HepG2 (cell line): ENCODE measurements around the gene EIF3L. TPM values are rescaled to one million over a fixed set of nuclear protein-coding genes. Genes with fewer than 3 reads are reported as not detected.
A peak's percentile ranks its signal among the peaks of the same experiment; 100 is the strongest.

Experiments used
- ATAC-seq: fragments of 200-7000 bp; cut with Tn5 transposase; 3 replicates; pipeline ENCODE4 v1.9.1; 2020; ENCODE audit warnings: mild to moderate bottlenecking, moderate library complexity
- BruUV-seq: library from RNA; stranded (reverse); fragments of 400-500 nt; replicated peaks from 2 replicates; lab custom pipeline; 2021; lab: Mats Ljungman, UMichigan
- CTCF ChIA-PET: fragments of 300-600 bp; formaldehyde crosslinking; extraction: SDS; loops from one replicate; lab custom pipeline; 2021; ENCODE audit warnings: low total read pairs, inconsistent platforms, low intra/inter-chr PET ratio; lab: Yijun Ruan, JAX
- POLR2A ChIA-PET: fragments of 350-600 bp; sonication (Branson Sonifier 250); formaldehyde crosslinking; loops from one replicate; lab custom pipeline; 2020; ENCODE audit warnings: antibody characterized with exemption, inconsistent platforms; lab: Yijun Ruan, JAX
- DNase-seq: peaks from one replicate; pipeline ENCODE4 v3.0.0-alpha.2; 2015; ENCODE audit warnings: low spot score
- FAIRE-seq: peaks from 3 replicates; lab custom pipeline; 2011; peaks lifted over from hg19 to GRCh38; lab: Jason Lieb, UNC
- H2AFZ ChIP-seq: one replicate; pipeline ENCODE4 v1.6.1; 2011; ENCODE audit warnings: low read length, inconsistent platforms
- H3K27ac ChIP-seq: fragments of 300-600 bp; 3 replicates; pipeline ENCODE4 v1.8.0; 2011; ENCODE audit warnings: mixed run types, mild to moderate bottlenecking, mixed read lengths, low read length, inconsistent platforms; ENCODE audit not compliant: insufficient read depth; ENCODE audit errors: extremely low read length
- H3K27me3 ChIP-seq, 2 experiments: fragments of 200-600 bp in 1 of 2; 2 replicates in 1 of 2; 3 replicates in 1 of 2; pipeline versions ENCODE4 v1.6.0 to v1.8.0; 2011; ENCODE audit warnings: low read length in 2 of 2, mild to moderate bottlenecking in 2 of 2, moderate library complexity in 2 of 2, inconsistent platforms in 1 of 2; ENCODE audit not compliant: insufficient read depth in 2 of 2, control insufficient read depth in 1 of 2
- H3K36me3 ChIP-seq, 2 experiments: fragments of 200-600 bp in 1 of 2; replicated peaks in 1 of 2; 2 replicates in 1 of 2; 3 replicates in 1 of 2; pipeline versions ENCODE4 v1.5.1 to v1.8.0; 2011; ENCODE audit warnings: low read length in 2 of 2, inconsistent platforms in 1 of 2; ENCODE audit not compliant: insufficient read depth in 2 of 2, control insufficient read depth in 1 of 2
- H3K4me1 ChIP-seq: 2 replicates; pipeline ENCODE4 v1.5.1; 2012; ENCODE audit warnings: low read length, inconsistent platforms; ENCODE audit not compliant: insufficient read depth
- H3K4me2 ChIP-seq: 2 replicates; pipeline ENCODE4 v1.6.0; 2011; ENCODE audit warnings: low read depth, low read length, inconsistent platforms
- H3K4me3 ChIP-seq, 3 experiments: fragments of 200-600 bp in 1 of 3; sonication (generic), shearing (Covaris generic) in 1 of 3; replicated peaks in 1 of 3; 2 replicates each; pipeline ENCODE4 v1.5.1; 2011 to 2016; ENCODE audit warnings: low read length in 3 of 3, inconsistent platforms in 2 of 3, low read depth in 2 of 3, mild to moderate bottlenecking in 2 of 3, control low read depth in 1 of 3, mixed read lengths in 1 of 3; ENCODE audit not compliant: insufficient read depth in 1 of 3
- H3K79me2 ChIP-seq: one replicate; pipeline ENCODE4 v1.6.1; 2011; ENCODE audit warnings: low read length, inconsistent platforms; ENCODE audit not compliant: insufficient read depth
- H3K9ac ChIP-seq: 2 replicates; pipeline ENCODE4 v1.6.0; 2011; ENCODE audit warnings: mild to moderate bottlenecking, low read depth, low read length, inconsistent platforms; ENCODE audit not compliant: insufficient read depth
- H3K9me3 ChIP-seq: 2 replicates; pipeline ENCODE4 v1.5.1; 2012; ENCODE audit warnings: mild to moderate bottlenecking, low read length
- H4K20me1 ChIP-seq: 2 replicates; pipeline ENCODE4 v1.6.0; 2011; ENCODE audit warnings: inconsistent platforms, mild to moderate bottlenecking, low read length, moderate library complexity; ENCODE audit not compliant: insufficient read depth
- AGO2 ChIP-seq: fragments of 200-400 bp; formaldehyde crosslinking; optimal IDR thresholded peaks from 2 replicates; pipeline ENCODE3; 2017; ENCODE audit warnings: mild to moderate bottlenecking, low read depth, low read length, moderate library complexity
- ARID2 ChIP-seq: sonication (generic); formaldehyde crosslinking; IDR thresholded peaks from 2 replicates; pipeline ENCODE4 v1.8.1; 2022; ENCODE audit warnings: mild to moderate bottlenecking, missing genetic modification reagents, borderline replicate concordance
- CREB1 ChIP-seq, 2 experiments: fragments of 450-650 bp in 1 of 2; IDR thresholded peaks; 2 replicates each; pipeline ENCODE4 v1.6.1; 2016 to 2017; ENCODE audit warnings: control low read depth in 1 of 2, mild to moderate bottlenecking in 1 of 2, missing compliant biosample characterization in 1 of 2, missing genetic modification characterization in 1 of 2
- DMAP1 ChIP-seq: IDR thresholded peaks from 2 replicates; pipeline ENCODE4 v1.6.1; 2016
- EHMT2 ChIP-seq: fragments of 200-600 bp; sonication (generic); IDR thresholded peaks from 2 replicates; pipeline ENCODE4 v1.7.0; 2017; ENCODE audit warnings: antibody characterized with exemption, low read depth, low read length, borderline replicate concordance
- EP300 ChIP-seq, 3 experiments: sonication (generic) in 1 of 3; formaldehyde crosslinking in 1 of 3; IDR thresholded peaks; 2 replicates each; pipeline versions ENCODE4 v1.5.1 to v1.6.1; 2011 to 2020; ENCODE audit warnings: low read depth in 2 of 3, low read length in 2 of 3, borderline replicate concordance in 1 of 3, improper control_type of control experiment in 1 of 3, mild to moderate bottlenecking in 1 of 3, missing genetic modification reagents in 1 of 3, moderate library complexity in 1 of 3
- HOXA3 ChIP-seq: sonication (generic); formaldehyde crosslinking; IDR thresholded peaks from 2 replicates; pipeline ENCODE4 v1.5.0; 2020; ENCODE audit warnings: missing genetic modification reagents
- HOXA9 ChIP-seq: sonication (generic); formaldehyde crosslinking; IDR thresholded peaks from 2 replicates; pipeline ENCODE4 v1.8.1; 2022; ENCODE audit warnings: missing genetic modification reagents, mild to moderate bottlenecking, moderate library complexity, borderline replicate concordance
- KDM1A ChIP-seq: IDR thresholded peaks from 2 replicates; pipeline ENCODE4 v1.6.1; 2016; ENCODE audit warnings: missing compliant biosample characterization
- MAFK ChIP-seq, 2 experiments: IDR thresholded peaks in 1 of 2; conservative IDR thresholded peaks in 1 of 2; 2 replicates each; pipeline ENCODE4 v1.6.1; 2011; ENCODE audit warnings: improper control_type of control experiment in 2 of 2, low read length in 2 of 2
- RFXAP ChIP-seq: sonication (generic); formaldehyde crosslinking; IDR thresholded peaks from 2 replicates; pipeline ENCODE4 v1.4.0; 2020; ENCODE audit warnings: missing genetic modification reagents, borderline replicate concordance
- SP5 ChIP-seq: IDR thresholded peaks from 2 replicates; pipeline ENCODE4 v1.6.1; 2016; ENCODE audit warnings: low read depth, borderline replicate concordance
- SRSF1 ChIP-seq: fragments of 200-400 bp; formaldehyde crosslinking; optimal IDR thresholded peaks from 2 replicates; pipeline ENCODE3; 2017; ENCODE audit warnings: mild to moderate bottlenecking, low read depth, low read length, moderate library complexity
- THAP11 ChIP-seq: IDR thresholded peaks from 2 replicates; pipeline ENCODE4 v1.6.1; 2016; ENCODE audit warnings: missing biosample characterization, missing genetic modification reagents
- ZFX ChIP-seq: sonication (generic); formaldehyde crosslinking; IDR thresholded peaks from 2 replicates; pipeline ENCODE4 v1.4.0; 2020; ENCODE audit warnings: mild to moderate bottlenecking, low read depth, missing genetic modification reagents, moderate library complexity
- ZMYM3 ChIP-seq: sonication (generic); formaldehyde crosslinking; IDR thresholded peaks from 2 replicates; pipeline ENCODE4 v1.5.1; 2020; ENCODE audit warnings: mild to moderate bottlenecking, missing genetic modification reagents
- ZNF225 ChIP-seq: sonication (generic); formaldehyde crosslinking; IDR thresholded peaks from 2 replicates; pipeline ENCODE4 v1.4.0; 2020; ENCODE audit warnings: mild to moderate bottlenecking, missing genetic modification reagents
- ZNF335 ChIP-seq: sonication (generic); formaldehyde crosslinking; IDR thresholded peaks from 2 replicates; pipeline ENCODE4 v1.4.0; 2020; ENCODE audit warnings: missing genetic modification reagents
- ZNF83 ChIP-seq: sonication (generic); formaldehyde crosslinking; IDR thresholded peaks from 2 replicates; pipeline ENCODE4 v1.4.0; 2020; ENCODE audit warnings: missing genetic modification reagents, mild to moderate bottlenecking, borderline replicate concordance
- WGBS: methylation state at CpG from one replicate; pipeline ENCODE4 v1.1.6; 2017; ENCODE audit warnings: low lambda C conversion rate; 5-methylcytosine and 5-hydroxymethylcytosine counted together
- in situ Hi-C: cut with HindIII; loops from 2 replicates; pipeline ENCODE4 v1.10.0; 2017; ENCODE audit warnings: low pct_unique_long_range_greater_than_20kb; ENCODE audit not compliant: extremely low pct_ligation_motif_present
- intact Hi-C: fragments of 100-400 bp; cut with micrococcal nuclease; formaldehyde crosslinking; loops from one replicate; pipeline ENCODE4 v1.10.0; 2022; ENCODE audit not compliant: unreplicated experiment
- polyA plus RNA-seq, 8 experiments: library from polyadenylated mRNA; depleted of rRNA in 3 of 8; stranded (reverse) in 7 of 8; unstranded in 1 of 8; fragments of >200 nt; fragmentation: Illumina TruSeq in 4 of 8; extraction: Trizol in 4 of 8; gene quantifications; 2 replicates each; pipeline versions ENCODE4 v1.2.1 to v1.2.3, GENCODE V29; 2011 to 2016; ENCODE audit warnings: low read depth in 4 of 8, missing spikeins in 1 of 8, mixed read lengths in 1 of 8; ENCODE audit not compliant: insufficient read depth in 1 of 8
- total RNA-seq, 5 experiments: library from RNA; depleted of rRNA; stranded (reverse); fragments of >200 nt; fragmentation: Illumina TruSeq; extraction: Trizol; gene quantifications; 2 replicates each; pipeline ENCODE4 v1.2.3, GENCODE V29; 2016; ENCODE audit warnings: low read depth in 1 of 5
- TF ChIP-seq, protein P1 (sequence below): sonication (generic); formaldehyde crosslinking; conservative IDR thresholded peaks from 2 replicates; pipeline ENCODE4 v1.4.0; 2020; ENCODE audit warnings: missing genetic modification reagents
- TF ChIP-seq, protein P2 (sequence below): sonication (generic); formaldehyde crosslinking; IDR thresholded peaks from 2 replicates; pipeline ENCODE4 v1.8.1; 2023; ENCODE audit warnings: missing genetic modification reagents, mild to moderate bottlenecking, borderline replicate concordance
- TF ChIP-seq, protein P3 (sequence below): IDR thresholded peaks from 2 replicates; pipeline ENCODE4 v1.6.1; 2016; ENCODE audit warnings: missing compliant biosample characterization, missing genetic modification reagents, borderline replicate concordance

The EIF3L gene
- total and polyA plus RNA-seq, 2 of the 13 experiments (the other 11 are each of a cell fraction or from before 2014, with no cell fraction given): 514 to 793 TPM

DNA sequence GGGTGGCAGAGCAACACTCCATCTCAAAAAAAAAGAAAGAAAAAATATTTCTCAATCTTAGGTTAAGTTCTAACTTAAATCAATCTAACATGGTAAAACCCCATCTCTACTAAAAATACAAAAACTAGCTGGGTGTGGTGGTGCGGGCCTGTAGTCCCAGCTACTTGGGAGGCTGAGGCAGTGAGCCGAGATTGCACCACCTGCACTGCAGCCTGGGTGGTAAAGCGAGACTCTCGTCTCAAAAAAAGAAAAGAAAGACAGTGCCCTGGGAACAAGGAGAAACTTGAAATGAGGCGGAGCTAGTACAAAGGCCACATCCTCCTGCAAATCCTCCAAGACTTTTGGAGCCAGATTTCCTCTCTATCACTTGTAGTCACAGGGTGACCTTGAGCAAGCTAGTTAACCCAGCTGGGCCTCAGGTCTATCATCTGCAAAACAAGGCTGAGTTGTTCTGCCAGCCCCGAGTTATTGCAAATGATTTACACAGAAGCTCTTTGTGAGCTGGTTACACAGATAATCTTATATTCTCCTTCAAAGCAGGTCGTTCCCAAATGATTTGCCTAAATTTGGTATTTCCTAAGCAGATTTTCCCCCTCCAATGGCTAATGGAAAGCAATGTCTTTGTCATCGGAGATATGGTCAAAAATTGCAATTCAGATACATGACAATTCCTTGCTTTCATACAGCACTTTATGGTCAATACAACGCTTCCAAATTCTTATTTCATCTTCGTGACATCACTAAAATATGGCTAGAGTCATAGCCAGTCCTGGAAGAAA, 7.0 kb upstream of the EIF3L start:
- Histone ChIP-seq H3K36me3 (peaks cover 12 to 20% of the 10 kb centered on the region in 2 experiments), H3K9ac (peak overlapping the region; percentile 86), H3K9me3 (no peaks in the 10 kb centered on the region), H4K20me1 (no peaks in the 10 kb centered on the region), H3K4me1 (peaks cover 38% of the 10 kb centered on the region), H2AFZ (no peak overlapping the region), H3K4me2 (peak overlapping the region; percentile 84), H3K79me2 (peaks cover 16% of the 10 kb centered on the region), H3K27ac (peak overlapping the region; percentile 85), H3K4me3 (peak overlapping the region; percentile 50 to 87 (median 84); a peak in 5 of 6 replicates), H3K27me3 (no peaks in the 10 kb centered on the region)
- FAIRE-seq: peak; percentile 77
- no peak for ATAC-seq
- BruUV-seq: TSS peak; percentile 49
- WGBS: 49% methylated on average over 10 of the region's 10 CpGs
- peak; percentile 87 for DNase-seq
- ChIA-PET CTCF (no interaction called here), POLR2A (interaction anchor here (0.8 to 4.8 kb wide), 11 partner anchors 13 to 185 kb away, joined by 3 to 59 read pairs (median 5); partner anchors contain the start of genes C22orf23, GCAT and POLR2F)
- intact Hi-C loops (no loop called here), in situ Hi-C loops (no loop called here)
- TF ChIP-seq SRSF1 (no peak), KDM1A (CRISPR knock-in tag) (peak; percentile 55; the same call in 1 of the 2 replicates), MAFK (conservative IDR thresholded peaks at IDR 0.05 in 1 of 2, IDR thresholded peaks at IDR 0.05 in 1 of 2; ENCODE audit: low read length in 2 of 2) (no peak), CREB1 (IDR thresholded peaks at IDR 0.05) (peak; percentile 44; the same call in 1 of the 2 replicates), CREB1 (CRISPR knock-in tag; IDR thresholded peaks at IDR 0.05) (no peak), HOXA3 (CRISPR knock-in tag) (0 out of 2 replicates have a peak, but pooled peaks have one; percentile 13), ZNF83 (no peak), ARID2 (CRISPR knock-in tag) (no peak), EHMT2 (no peak), SP5 (peak; percentile 49; the same call in 1 of the 2 replicates), RFXAP (CRISPR knock-in tag) (no peak), ZMYM3 (CRISPR knock-in tag) (peak; percentile 77), DMAP1 (CRISPR knock-in tag) (0 out of 2 replicates have a peak, but pooled peaks have one; percentile 10), EP300 (IDR thresholded peaks at IDR 0.05; ENCODE audit: low read depth in 2 of 2, low read length in 2 of 2) (peak in 1 of 2 experiments; percentile 75; a peak in 1 of 4 replicates), EP300 (CRISPR knock-in tag; IDR thresholded peaks at IDR 0.05; ENCODE audit: borderline replicate concordance) (peak; percentile 50; the same call in 1 of the 2 replicates), HOXA9 (CRISPR knock-in tag) (no peak), ZNF225 (CRISPR knock-in tag) (no peak), THAP11 (CRISPR knock-in tag) (no peak), ZFX (0 out of 2 replicates have a peak, but pooled peaks have one; percentile 31), AGO2 (no peak), ZNF335 (CRISPR knock-in tag) (no peak)
- TF ChIP-seq, protein P1, sequence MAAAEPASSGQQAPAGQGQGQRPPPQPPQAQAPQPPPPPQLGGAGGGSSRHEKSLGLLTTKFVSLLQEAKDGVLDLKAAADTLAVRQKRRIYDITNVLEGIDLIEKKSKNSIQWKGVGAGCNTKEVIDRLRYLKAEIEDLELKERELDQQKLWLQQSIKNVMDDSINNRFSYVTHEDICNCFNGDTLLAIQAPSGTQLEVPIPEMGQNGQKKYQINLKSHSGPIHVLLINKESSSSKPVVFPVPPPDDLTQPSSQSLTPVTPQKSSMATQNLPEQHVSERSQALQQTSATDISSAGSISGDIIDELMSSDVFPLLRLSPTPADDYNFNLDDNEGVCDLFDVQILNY (CRISPR knock-in tag): no peak
- TF ChIP-seq, protein P2, sequence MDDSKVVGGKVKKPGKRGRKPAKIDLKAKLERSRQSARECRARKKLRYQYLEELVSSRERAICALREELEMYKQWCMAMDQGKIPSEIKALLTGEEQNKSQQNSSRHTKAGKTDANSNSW (CRISPR knock-in tag): no peak
- TF ChIP-seq, protein P3, sequence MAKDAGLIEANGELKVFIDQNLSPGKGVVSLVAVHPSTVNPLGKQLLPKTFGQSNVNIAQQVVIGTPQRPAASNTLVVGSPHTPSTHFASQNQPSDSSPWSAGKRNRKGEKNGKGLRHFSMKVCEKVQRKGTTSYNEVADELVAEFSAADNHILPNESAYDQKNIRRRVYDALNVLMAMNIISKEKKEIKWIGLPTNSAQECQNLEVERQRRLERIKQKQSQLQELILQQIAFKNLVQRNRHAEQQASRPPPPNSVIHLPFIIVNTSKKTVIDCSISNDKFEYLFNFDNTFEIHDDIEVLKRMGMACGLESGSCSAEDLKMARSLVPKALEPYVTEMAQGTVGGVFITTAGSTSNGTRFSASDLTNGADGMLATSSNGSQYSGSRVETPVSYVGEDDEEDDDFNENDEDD (CRISPR knock-in tag): no peak
